CD1c-positive myeloid dendritic cell (primary cell): ENCODE data around the gene USF2.

Experiments used
- DNase-seq: peaks from one replicate; pipeline ENCODE4 v3.0.0-alpha.2; 2016; ENCODE audit errors: extremely low spot score

USF2 gene

DNA sequence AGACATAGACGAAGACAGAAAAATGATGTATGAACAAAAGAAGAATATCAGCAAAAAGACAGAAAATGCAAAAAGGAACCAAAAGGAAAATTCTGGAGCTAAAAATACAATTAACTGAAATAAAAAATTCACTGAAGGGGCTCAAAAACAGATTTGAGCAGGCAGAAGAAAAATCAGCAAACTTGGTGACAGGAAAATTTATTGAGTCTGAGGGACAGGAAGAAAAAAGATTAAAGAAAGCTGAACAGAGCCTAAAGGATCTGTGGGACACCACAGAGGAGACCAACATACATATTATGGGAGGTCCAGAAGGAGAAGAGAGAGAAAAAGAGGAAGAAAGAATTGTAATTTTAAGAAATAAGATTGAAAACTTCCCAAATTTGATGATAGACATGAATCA, 27.3 kb upstream of the USF2 start:
- no peak for DNase-seq

DNA sequence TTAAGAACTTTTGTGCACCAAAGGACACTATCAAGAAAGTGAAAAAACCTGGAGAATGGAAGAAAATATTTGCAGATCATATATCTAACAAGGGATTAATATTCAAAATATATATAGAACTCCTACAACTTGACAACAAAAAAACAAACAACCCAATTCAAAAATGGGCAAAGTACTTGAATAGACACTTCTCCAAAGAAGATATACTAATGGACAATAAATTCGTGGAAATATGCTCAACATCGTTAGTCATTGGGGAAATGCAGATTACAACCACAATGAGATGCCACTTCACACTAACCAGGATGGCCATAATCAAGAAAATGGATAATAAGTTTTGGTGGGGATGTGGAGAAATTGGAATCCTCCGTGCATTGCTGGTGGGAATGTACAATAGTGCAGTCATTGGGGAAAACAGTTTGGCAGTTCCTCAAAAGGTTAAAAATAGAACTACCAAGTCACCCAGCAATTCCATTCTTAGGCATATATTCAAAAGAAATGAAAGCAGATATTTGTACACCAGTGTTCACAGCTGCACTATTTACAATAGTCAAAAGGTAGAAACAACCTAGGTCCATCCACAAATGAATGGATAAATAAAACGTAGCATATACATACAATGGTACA, 22.2 kb upstream of the USF2 start:
- DNase-seq, result no peak

- peak; percentile 34 for DNase-seq
Observed at GRCh38 chr19:35247526-35248309, 21.0 kb upstream of the USF2 start.

GRCh38 chr19:35248310-35249145, 20.2 kb upstream of the USF2 start, which contains the start of gene LSR:
TSS of gene LSR (plus strand) at chr19:35249002. CDS start at chr19:35249023, 21 bp downstream.
- DNase-seq, result peak; percentile 24

- peak; percentile 61 for DNase-seq
Observed at GRCh38 chr19:35249146-35249847, 19.5 kb upstream of the USF2 start.

GRCh38 chr19:35249848-35250711, 18.7 kb upstream of the USF2 start:
- no peak for DNase-seq

- DNase-seq, result no peak
Observed at GRCh38 chr19:35251456-35251855, 17.3 kb upstream of the USF2 start.

DNA sequence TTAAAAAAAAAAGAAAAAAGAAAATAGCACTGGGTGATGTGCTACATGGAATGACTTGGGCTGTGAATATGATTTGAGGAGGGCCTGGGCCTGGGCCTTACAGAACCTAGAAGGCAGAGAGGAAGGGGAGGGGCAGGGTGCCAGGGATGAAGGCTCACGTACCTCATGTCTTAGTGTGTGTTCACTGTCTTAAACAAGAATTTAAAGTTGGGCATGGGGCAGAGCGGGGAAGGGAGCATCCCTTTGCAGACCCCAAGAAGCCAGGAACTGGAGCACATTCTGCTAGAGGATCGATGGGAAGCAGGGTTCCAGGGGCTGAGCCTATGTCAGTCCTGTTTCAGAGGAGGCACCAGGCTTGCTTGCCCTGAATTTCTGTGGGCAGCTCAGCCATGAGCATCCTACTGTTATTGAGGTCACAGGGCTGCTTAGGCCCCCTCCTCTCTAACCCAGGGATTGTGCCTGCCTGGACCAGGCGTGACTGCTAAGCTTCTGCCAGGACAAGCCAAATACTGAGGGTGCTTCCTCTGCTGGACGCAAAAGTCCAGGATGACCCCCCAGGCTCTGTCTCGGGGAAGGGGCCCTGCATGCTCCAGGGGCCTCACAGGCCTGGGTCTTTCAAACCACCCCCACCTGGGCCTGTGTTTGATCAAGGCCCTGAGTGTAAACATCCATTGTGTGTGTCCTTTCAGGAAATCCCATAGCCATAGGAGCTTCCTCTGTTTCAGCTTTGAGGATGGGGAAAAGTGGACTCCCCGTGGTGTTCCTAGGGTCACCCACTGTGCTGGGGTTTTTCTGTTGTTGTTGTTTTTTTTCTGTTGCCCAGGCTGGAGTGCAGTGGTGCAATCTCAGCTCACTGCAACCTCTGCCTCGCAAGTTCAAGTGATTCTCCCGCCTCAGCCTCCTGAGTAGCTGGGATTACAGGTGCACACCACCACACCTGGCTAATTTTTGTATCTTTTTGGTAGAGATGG, 15.2 kb upstream of the USF2 start:
- DNase-seq, result no peak

GRCh38 chr19:35254341-35255297, 14.1 kb upstream of the USF2 start:
- DNase-seq, result no peak

DNA sequence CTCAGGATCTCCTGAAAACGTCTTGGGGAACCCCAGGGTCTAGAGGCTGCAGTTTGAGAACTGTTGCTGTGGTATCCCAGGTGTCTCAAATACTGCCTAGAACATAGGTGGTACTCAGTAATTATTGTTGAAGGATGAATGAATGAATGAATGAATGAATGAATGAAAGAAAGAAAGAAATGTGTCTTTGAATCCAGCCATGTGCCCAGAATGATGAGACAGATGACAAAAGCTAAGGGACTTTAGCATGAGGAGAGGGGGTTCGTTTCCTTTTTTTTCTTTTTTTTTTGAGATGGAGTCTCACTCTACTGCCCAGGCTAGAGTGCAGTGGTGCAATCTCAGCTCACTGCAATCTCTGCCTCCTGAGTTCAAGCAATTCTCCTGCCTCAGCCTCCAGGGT, 12.2 kb upstream of the USF2 start:
- no peak for DNase-seq

- DNase-seq, result no peak
Observed at GRCh38 chr19:35257113-35257461, 11.7 kb upstream of the USF2 start.

GRCh38 chr19:35260694-35261304, 8.0 kb upstream of the USF2 start:
- no peak for DNase-seq

DNA sequence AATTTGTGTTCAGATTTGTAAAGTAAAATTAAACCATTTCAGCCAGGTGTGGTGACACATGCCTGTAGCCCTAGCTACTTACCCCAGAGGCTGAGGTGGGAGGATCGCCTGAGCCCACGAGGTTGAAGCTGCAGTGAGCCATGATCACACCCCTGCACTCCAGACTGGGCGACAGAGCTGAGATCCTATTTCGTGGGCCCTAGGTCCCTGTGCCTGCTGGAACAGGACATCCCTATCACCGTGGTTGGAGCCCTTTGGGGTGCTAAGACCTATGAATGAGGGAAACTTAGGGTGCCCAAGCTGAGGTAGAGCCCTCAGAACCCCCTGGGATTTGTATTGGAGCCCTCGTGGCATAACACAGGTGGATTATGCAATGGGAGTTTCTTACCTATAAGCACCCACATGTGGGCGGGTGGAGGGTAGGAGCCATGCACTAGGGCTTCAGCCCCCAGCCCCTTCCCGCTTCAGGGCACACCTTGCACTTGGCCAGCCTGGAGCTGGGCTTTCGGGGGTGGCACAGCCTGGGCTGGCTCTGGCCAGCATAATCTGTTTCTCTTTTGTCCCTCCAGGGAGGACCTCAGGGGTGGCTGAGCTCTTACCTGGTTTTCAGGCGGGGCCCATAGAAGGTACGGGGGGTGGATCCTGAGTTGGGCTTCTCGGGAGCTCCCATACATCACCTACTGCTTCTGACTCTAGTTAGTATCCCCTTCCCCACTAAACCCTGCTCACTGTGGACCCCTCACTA, 7.2 kb upstream of the USF2 start:
- DNase-seq, result no peak

DNA sequence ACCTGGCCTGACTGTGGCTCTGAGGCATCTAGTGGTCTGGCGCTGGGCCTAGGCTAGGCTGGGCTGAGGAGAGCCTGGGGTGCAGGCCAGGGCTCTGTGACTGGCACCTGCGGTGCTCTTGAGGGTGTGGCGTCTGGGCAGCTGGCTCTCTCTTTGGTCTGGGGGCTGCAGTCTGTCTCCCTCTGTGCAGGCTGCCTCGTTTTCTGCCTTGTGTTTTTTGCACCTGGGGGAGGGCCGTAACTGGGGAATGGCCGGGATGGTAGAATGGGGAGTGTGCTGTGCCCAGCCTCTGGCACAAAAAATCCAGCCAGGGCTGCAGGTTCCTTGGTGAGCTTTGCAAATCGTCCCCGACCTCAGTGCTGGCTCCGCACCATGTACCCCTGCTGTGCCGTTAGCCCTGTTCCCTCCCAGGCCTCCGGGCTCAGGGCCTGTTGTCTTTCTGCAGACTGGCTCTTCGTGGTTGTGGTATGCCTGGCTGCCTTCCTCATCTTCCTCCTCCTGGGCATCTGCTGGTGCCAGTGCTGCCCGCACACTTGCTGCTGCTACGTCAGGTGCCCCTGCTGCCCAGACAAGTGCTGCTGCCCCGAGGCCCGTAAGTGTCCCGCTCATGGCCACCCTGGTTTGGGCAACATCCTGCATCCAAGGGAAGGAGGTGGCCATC, 6.5 kb upstream of the USF2 start:
- DNase-seq, result no peak

DNA sequence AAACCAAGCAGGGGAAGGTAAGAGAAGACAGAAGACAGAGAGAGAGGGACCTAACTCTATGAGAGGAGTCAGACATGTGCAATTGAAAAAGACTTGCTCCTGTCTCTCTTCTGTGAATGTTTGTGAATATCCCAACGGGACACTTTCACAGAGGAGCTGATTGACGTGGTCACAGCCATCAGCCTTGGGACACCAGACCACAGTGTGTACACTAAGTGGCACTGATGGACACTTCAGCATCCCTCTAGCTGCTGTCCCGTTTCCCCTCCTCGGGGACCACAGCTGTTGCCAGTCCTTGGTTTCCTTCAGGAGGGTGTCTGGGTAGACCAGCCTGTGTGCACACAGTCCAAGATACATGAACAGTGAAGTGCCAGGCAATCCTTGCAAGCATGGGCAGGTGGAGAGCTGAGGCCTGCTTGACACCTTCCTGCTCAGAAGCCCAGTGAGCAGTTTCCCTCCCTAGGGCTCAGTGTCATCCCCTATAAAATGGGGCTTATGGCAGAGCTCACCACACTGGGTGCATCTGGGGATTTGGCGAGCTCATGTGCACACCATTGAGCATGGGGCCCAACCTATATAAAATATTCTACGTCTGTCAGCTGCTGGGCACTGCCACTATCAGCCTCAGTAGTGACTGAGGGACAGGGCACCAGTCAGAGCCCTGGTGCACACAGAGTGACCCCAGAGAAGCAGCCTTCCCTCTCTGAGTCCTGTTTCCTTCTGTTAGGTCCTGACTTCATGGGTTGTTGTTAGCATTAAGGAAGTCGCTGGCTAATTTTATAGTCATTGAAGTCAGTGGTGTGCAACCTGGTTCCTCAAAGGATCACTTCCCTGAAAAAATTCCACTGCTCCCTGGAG, 4.3 kb upstream of the USF2 start:
- DNase-seq, result peak; percentile 78
